GM21576 (cell line): ENCODE measurements around the gene NFIA.

Source experiments
- ATAC-seq: cut with Tn5 transposase; IDR thresholded peaks from one replicate; pipeline ENCODE4 v1.9.1; 2021; ENCODE audit warnings: mild to moderate bottlenecking, moderate library complexity; ENCODE audit not compliant: unreplicated experiment

NFIA gene

DNA sequence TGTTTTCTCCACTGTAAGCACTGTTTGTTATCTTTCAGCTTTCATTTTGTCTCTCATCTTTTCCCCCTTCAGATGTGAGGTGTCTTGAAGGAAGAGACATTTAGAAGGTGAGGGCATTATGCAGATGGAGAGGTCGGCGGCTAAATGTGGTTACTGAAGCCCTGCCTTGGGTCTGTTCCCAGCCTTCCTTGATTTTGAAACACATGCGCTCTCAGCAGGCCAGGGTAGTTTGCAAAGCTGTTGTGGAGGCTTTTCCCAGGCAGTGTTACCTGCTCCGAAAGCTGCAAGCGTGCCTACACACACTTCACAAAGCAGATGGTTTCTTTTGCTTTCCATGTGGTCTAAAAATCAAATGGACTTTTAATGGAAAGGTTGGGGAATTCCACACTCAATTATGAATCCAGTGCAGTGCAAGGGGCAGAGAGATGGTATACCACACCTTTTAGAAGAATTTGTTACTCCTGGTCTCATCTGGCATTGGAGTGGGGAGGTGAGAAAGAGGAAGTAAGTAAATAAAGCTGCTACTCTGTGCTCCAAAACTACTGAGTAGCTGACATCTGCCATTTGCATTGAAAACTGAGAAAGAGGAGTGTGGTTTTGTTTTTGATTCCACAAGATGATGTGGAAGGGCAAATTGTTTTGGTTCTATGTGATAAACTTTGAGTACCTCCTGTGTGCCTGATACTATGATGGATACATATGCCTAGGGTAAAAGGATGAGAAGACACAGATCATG is 91.9 kb downstream of the NFIA start:
- no peak for ATAC-seq

DNA sequence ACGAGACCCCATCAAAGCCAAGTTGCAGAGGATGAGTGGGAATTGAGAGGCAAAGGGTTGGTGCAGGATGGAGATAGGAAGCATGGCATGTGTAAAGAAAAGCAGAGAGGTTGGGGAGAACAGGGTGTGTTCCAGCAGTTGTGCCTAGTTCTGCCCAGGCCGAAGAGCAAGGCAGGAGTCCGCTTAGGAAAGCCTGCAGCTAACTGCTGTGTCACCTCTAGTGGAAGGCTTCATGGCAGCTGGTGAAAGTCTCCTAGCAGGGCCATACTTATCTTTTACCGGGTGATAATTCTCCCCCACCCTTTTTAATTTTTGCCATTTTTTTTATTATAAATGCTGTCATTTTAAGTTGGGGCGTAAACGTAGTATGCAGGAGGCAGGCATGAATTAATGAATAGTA is 93.6 kb downstream of the NFIA start:
- no peak for ATAC-seq

DNA sequence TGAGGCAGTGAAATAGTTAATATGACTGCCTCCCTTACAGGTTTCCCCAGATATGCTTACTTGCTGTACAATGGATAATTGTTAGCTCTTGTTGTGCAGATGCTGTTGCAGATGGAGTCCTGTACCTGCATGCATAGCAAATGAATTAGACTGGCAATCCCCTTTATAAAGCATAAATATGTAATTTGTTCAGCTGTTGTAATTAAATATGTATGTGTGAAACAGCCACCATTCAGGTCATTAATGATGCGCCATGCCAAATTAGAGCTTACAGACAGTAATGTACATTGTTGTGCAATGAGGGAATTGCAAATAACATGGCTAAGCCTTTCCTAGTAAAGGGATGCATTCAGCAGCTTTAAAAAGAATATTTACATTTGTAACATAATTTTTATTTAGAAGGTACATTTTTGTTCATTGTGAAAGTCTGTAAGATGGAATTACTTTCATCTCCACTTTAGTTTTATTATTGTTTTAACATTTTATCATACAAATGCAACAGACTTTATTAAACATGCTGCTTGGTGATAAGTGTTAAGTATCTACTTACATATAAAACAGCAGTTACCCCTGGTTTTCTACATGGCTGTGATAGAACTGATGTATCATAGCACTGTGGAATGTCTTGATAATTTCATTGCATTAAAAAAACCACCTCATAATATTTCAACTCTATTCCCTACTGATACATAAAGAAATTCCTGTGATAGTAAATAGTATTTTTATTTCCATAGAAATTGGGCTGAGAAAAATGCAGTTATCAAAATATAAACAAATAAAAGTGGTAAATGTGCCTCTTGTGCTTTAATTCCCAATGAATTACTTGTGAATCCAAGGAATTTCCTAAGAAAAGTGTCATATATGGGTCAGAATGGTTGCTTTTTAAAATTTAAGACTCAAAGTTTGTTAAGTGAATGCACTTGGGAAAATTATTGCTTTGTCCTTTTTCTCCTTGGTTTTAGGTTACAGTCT is 99.0 kb downstream of the NFIA start:
- no peak for ATAC-seq

DNA sequence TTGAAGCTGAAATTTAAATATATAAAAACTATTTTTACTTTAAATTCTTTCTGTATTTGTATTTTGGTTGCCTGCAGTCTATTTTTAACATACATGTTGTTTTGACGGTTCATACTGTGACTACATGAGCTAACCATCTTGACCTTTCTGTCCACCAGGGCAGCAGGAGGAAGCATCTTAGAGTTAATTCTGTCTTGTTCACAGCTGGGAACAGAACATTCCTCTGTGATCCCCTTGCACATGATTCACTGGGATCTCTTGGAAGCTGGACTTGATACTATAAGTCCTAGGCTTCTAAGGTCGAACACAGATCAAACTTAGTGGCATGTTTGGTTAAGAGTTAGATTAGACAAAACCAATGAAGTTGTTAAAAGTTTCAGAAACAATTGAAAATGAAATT is 99.7 kb downstream of the NFIA start:
- ATAC-seq: no peak

DNA sequence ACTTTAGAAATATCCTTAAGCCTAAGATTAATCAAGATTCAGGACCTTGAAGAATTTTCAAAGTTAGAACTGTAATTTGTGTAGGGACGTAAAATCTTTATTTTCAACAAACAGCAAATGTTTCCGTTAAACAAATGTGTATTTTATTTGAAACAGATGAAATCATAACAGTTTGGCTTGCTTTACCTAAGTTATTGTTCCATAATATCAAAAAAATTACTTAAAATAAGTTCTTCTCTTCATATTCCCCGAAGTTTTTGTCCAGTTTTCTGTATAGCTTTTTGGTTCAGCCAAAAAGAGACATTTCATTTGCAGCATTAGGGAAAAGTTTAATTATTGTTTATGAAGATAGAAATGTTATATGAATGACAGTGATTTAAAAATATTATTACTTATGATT is 100.1 kb downstream of the NFIA start:
- ATAC-seq: no peak

DNA sequence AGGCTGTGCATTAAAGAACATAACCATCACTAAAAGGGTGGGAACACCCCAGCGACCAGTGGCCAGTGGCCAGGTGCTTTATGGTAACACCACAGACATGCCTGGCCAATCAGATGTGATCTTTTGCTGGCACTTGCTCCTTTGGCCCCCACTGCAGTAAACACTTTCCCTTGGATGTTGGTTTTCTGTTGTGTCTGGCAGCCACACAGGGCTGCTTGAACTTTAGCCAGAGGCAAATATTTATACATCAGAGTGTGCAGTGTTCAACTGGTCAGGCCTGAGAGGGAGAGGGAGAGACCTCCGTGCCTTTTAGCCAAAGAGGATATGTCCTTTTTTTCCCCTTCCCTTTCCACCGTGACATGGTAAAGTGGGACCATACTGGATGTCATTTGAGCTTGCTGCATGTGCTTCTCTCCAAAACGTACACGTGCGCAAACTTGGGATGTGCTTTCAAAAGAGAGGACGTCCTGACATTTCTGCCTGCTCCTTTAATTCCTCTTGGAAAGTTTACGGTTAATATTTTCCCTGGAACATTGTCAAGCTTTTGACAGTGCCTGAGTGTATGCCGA is 101.2 kb downstream of the NFIA start:
- no peak for ATAC-seq

DNA sequence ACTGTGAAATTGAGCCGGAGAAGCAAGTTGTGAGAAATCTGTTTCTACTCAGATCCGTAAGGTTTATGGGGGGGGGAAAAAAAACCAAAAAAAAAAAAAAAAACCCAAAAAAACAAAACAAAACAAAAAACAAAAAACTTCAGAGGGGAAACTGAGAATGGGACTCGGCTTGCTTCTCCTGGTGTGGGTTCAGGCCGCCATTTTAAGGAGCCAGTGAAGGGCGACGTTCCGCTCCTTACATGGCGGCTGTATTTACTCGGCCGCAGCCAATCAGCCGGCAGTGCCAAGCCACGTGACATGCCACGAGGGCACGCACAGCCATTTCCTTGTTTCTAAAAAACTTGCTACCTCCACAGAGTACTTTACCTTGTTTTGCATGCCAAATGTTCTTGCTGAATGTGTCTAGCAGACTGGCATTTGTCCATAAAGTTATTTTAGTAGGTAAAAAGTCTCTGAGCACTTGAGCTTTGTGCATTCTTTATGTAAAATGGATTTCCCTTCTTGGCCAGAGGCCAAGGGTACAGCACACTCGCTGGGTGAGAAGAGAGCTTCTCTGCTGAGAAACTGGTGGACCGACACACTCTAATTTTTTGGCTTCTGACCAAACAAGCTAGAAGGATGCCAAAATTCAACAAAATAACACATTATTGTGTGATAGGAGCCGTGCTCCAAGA is 101.8 kb downstream of the NFIA start:
- no peak for ATAC-seq

DNA sequence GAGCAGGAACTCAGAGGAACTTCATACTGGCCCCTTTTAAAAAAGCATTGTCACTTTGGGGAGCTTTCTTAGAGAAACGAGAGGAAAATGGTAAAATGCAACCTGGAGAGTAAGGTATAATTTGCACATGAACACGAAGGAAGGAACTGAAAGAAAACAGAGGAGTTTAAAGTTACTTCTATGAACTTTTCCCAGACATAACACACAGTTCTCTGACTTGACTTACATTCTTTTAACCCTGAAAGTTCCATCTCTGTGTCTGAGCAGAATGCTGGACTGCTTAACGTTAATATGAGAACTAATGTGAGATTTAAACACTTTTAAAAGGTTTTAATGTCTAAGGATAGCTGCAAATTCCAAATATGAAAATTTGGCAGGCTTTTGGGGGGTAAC is 102.3 kb downstream of the NFIA start:
- no peak for ATAC-seq

DNA sequence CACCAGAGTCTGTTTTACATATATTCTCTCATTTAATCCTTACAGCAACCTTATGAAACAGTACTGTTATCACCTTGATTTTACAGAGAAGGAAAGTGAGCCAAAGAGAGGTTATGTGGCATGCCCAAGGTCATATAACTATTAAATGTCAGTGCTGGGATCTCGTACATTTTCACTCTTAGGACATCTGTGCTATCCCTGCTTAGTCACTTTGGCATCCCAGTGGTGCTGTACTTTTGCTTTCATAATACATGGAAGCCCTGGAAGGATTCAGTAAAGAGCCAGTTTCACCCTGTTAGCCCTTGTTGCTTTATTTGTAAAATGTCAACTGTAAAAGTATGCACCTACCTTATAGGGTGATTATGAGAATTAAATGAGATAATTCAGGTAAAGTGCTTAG is 104.4 kb downstream of the NFIA start:
- ATAC-seq: no peak

DNA sequence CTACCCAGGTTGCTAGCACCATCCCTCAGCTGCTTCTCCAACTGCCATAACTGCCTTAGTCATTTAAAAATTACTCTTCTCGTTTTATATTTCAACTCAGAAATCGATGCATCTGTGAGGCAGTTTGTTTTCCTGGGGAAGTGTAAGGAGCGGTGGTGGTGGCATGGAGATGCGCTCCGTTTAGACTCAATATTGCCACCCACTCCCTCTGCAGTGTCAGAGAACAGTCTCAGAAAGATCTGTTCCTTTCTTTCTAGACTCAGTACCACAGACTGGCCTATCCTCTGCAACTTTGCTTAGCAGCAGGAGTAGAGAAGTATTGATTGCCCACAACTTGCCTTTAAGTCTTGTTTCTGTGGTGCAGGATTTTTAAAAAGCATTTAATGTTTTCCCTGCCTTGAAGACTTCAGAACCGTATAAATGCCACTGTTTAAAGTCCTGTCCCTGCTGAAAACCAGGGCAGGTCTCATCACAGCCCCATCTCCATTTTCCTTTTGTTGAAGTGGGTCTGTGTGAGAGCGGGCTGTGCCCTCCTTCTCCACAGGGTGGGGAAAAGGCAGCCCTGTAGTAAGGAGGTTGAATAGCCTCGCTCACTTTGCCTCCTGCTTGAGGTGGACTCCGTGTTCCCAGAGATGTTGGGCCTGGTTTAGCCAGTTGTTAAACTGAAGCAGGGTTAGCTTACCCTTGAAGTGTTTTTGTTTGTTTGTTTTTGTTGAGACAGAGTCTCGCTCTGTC is 105.2 kb downstream of the NFIA start:
- ATAC-seq: no peak

DNA sequence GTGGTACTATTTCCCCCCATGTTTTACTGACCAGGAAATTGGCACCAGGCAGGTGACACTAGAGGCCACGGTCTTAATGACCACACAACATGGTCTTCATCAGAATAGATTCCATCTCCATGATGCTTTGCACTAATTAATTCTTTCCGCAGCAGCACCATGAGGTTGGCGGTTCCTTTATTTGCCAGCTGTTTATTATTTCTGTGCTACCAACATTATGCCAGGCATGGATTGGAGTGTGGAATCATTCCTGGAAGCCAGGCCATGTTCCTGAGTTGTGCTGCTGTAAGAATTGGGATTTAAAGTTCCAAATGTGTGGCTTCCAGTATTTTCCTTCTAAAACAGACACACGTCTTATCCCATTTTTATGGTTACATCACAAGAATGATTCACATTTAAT is 107.8 kb downstream of the NFIA start:
- ATAC-seq: no peak

DNA sequence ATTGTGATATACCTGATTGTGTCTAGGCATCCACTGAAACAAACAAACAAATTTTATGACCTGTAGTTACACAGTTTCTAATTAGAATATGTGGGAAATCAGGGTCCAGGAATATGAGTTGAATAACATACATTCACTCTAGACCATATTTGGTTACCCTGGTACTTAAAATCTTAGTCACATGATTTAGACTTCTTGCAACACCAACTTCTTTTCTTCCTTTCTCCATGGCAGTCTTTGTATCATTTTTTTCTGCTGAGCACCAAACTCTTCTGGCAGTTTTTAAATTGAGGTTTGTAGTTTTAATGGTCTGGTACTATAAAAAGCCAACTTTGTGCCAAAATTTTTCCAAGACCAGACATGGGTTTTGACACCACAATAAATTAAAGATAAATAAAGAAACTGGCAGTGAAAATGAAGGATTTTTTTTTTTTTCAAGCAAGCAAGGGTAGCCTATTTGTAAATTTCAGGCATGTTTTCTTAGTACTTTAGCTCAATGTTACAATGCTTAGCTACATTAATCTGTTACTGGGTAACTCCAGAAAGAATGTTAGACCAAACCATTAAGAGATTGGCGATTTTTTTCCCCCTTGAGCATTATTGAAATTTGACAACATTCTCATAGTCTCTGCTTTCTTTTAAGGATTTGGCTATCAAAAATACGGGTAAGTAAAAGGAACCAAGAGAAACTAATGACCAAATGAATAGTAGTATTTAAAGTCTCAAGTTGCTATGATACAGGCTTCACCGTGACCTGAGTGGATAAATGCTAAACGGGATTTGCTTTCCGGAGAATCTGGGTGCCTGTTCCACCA is 108.5 kb downstream of the NFIA start:
- ATAC-seq: no peak

DNA sequence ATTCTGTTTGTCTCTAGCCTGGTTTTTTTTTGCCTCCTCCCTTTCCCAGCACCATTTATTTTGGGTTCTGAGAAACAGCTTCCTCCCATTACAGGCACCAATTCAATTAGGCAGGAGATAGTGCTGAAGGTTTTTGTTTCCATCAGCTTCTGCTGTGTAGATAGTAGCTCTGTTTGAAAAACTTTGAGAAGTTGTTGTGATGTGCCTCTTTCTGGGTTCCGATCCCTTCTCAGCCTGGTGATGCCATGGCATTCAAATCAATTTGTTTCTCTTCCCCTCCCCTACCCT is 109.0 kb downstream of the NFIA start:
- ATAC-seq: no peak

DNA sequence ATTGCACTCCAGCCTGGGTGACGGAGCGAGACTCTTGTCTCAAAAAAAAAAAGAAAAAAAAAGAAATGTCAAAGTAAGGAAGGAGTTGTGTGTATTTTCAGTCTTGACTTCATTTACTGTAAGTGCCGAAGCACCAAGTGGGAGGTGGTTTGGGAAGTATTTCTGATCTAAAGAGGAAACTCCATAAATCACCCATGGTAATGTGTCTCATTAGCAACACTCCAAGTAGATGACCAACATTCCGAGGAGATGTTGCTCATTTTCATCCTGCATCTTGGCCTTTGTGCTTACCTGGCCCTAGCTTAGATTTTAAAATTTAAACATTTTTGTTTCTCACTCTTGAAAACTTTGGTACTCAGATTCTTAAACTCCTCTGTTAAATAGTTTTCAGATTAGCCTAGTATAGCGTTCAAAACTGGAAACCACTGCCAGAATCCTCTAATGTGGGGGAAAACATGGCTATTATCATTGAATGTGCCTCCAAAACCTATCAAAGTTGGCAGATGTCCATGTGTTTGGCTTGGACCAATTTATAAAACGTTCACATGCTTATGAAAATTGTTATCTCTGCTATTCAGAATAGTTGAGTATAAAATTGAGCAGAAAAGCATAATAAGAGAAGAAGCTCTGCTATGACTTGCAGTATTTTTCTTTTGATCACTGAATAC is 110.4 kb downstream of the NFIA start:
- no peak for ATAC-seq

DNA sequence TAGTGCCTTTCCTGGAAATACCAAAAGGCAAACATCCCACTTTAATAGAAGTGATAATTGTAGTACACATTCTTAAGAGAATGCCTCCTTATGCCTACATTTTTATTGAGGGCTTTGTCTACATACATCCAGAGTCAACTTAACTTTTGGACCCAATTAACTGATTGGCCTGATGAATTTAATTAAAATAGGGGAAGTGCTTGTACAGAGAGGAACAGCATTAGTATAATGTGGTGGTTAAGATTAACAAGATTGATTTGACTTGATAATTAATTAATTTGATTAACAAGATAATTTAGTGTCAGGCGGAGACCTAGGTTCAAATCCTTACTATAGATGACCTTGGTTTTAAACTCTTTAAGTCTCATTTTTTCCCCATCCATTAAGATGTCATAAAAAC is 111.4 kb downstream of the NFIA start:
- no peak for ATAC-seq

DNA sequence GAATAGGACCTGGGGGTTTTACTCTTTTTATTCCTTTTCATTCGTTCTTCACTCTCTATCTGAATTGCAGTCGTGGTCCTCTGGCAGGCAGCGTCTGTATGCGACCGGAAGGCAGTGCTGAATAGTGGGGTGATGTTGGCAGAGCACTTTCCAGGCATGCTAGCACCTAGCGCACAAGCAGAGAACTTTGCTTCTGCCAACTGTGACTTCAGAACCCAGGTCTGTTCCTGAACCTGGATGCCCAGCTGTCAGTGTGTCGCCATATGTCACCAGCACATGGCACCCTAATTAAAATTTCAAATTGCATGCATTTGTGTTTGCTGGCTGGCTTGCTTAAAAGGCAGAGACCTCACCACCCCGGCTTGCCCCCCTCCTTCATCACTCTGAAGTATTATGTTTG is 116.2 kb downstream of the NFIA start:
- ATAC-seq: no peak

DNA sequence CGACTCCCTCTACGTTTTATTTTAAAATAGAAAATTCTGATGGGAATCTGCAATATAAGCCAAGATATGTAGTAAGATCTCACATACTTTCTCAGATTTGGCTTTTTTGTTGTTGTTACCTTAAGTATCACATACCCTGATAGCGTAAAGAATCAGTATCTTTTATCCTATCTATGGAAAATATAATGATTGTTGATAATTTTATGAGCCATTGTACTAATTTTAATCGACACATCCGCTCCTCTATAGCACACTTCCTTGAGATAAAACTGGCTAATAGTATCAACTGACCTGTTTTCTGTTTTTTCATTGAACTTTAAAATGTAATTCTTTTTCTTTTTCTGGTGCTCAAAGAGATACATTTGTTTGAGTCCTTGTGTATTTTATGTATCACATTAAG is 118.7 kb downstream of the NFIA start:
- no peak for ATAC-seq

DNA sequence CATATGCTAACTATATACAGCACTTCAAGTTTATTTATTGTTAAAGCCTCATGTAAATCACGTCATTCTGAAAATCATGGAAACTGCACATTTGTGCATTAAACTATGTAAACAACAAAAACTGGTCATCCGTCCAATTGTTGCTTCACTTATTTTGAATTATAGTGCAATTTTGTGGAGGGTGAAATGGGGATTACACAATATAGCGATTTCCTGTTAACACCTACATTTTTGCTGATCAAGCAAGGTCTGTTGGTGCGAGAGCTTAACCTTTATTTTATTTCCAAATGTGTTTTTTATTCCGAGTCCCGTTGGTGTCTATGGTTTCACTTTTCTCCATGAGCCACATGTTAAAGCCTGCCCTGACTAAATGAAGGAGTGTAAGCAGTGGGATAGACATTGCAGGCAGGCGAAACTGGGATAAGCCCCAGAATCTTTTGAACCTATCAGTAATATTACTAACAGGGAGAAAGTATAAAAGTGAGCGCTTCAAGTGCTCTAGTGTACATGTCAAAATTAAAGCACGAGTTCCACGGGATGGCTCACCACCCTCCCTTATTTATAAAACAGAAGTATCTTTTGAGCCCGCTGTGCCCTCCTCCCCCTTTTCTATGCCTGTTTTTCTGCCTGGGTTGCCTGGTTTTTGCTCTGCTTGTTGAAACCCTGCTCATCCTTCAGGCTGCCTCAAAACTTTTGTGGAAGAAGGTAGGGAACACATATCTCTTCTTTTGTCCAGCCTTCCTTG is 120.7 kb downstream of the NFIA start:
- ATAC-seq: no peak

DNA sequence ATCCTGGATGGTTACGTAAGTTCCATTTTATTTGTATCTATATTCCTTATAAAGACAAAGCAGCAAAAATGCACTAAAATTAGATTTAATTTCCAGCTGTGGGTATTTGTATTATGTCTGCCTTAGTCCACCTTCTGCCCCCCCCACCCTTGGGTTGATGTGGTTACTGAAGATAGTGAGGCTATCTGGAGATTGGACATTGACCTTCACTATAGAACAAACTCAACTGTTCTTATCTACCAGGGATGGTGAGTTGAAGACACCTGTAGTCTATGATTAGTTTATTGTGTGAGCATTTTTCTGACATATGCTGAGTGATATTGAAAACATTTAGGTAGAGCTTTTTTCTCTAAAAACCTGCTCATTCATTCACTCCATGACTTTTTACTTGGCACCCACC is 122.2 kb downstream of the NFIA start:
- ATAC-seq: no peak
